Activated naive CD4-positive, alpha-beta T cell treated with anti-CD3 and anti-CD28 coated beads, Interleukin-2, amount 10 ng/mL, durations not matched to agents 5 hours and 36 hours (primary cell): ENCODE data around the gene ARHGAP42. TPM values are rescaled to one million over a fixed set of nuclear protein-coding genes. Genes with fewer than 3 reads are reported as not detected.

ENCODE experiments used
- total RNA-seq, 2 experiments: library from RNA; stranded (reverse); gene quantifications; one replicate each; pipeline ENCODE4 v1.2.3, GENCODE V29; 2021

Gene ARHGAP42, protein sequence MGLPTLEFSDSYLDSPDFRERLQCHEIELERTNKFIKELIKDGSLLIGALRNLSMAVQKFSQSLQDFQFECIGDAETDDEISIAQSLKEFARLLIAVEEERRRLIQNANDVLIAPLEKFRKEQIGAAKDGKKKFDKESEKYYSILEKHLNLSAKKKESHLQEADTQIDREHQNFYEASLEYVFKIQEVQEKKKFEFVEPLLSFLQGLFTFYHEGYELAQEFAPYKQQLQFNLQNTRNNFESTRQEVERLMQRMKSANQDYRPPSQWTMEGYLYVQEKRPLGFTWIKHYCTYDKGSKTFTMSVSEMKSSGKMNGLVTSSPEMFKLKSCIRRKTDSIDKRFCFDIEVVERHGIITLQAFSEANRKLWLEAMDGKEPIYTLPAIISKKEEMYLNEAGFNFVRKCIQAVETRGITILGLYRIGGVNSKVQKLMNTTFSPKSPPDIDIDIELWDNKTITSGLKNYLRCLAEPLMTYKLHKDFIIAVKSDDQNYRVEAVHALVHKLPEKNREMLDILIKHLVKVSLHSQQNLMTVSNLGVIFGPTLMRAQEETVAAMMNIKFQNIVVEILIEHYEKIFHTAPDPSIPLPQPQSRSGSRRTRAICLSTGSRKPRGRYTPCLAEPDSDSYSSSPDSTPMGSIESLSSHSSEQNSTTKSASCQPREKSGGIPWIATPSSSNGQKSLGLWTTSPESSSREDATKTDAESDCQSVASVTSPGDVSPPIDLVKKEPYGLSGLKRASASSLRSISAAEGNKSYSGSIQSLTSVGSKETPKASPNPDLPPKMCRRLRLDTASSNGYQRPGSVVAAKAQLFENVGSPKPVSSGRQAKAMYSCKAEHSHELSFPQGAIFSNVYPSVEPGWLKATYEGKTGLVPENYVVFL
- under 1 TPM; 0.12 to 0.40 TPM for total RNA-seq

DNA sequence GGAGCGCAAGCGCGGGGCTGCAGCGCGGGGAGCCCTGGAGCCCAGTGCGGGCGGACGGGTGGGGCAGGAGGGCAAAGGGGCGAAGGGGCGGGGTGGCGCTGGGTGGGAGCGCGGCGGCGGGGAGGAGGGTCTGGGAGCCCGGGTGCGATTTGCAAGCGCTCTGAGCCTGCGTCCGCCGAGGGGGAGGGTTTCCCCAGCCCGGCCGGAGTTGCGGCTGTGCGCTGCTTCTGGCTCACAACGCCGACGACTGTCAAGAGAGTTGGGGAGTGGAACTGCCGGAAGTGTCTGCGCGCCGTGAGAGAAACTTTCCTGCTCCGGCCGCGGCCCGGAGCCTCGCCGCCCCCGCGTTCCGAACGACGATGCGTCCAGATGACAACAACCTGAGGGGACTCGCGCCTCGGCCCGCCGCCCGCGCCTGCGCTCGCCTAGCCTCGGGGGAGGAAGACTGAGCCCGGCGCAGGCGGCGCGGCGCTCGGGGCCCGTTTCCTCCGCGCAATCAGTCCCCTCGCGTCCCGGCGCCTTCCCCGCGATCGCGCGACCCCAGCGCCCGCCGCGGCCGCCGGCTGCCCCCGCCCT is at the start of gene ARHGAP42:
TSS of gene ARHGAP42 (plus strand) at position 235 of the 576 bp plus-strand sequence. CDS start 391 bp downstream, outside the sequence.

